Endodermal cell (in vitro differentiated cells): Measurements from ENCODE around the gene PLPP7. TPM values are rescaled to one million over a fixed set of nuclear protein-coding genes. Genes with fewer than 3 reads are reported as not detected.

Experiments used
- DNase-seq: peaks from one replicate; pipeline ENCODE4 v3.0.0-alpha.2; 2017
- H3K27ac ChIP-seq: 2 replicates; pipeline ENCODE4 v1.5.1; 2013; ENCODE audit warnings: mild to moderate bottlenecking, low read depth, low read length, moderate library complexity
- H3K27me3 ChIP-seq: 2 replicates; pipeline ENCODE4 v1.6.1; 2013; ENCODE audit warnings: mild to moderate bottlenecking, low read length, moderate library complexity; ENCODE audit not compliant: insufficient read depth, control insufficient read depth, poor library complexity, severe bottlenecking
- H3K36me3 ChIP-seq: 2 replicates; pipeline ENCODE4 v1.7.0; 2013; ENCODE audit warnings: mild to moderate bottlenecking, low read length, moderate library complexity; ENCODE audit not compliant: control insufficient read depth, insufficient read depth
- H3K4me1 ChIP-seq: one replicate; pipeline ENCODE4 v1.7.0; 2013; ENCODE audit warnings: low read length; ENCODE audit not compliant: control insufficient read depth, insufficient read depth
- H3K4me3 ChIP-seq: 2 replicates; pipeline ENCODE4 v1.5.1; 2013; ENCODE audit warnings: mild to moderate bottlenecking, low read length, moderate library complexity
- H3K9ac ChIP-seq: 2 replicates; pipeline ENCODE4 v1.6.1; 2013; ENCODE audit warnings: mild to moderate bottlenecking, low read length, moderate library complexity; ENCODE audit not compliant: poor library complexity, severe bottlenecking; ENCODE audit errors: extremely low read depth
- H3K9me3 ChIP-seq: 2 replicates; pipeline ENCODE4 v1.6.1; 2013; ENCODE audit warnings: mild to moderate bottlenecking, low read length, moderate library complexity; ENCODE audit not compliant: control insufficient read depth
- H3K27ac Mint-ChIP-seq: 2 replicates; pipeline ENCODE4 v1.8.0; 2020; ENCODE audit warnings: mixed read lengths
- H3K27me3 Mint-ChIP-seq: 2 replicates; pipeline ENCODE4 v1.8.0; 2021; ENCODE audit warnings: mild to moderate bottlenecking, mixed read lengths; ENCODE audit not compliant: insufficient read depth
- H3K36me3 Mint-ChIP-seq: 2 replicates; pipeline ENCODE4 v1.8.0; 2020; ENCODE audit warnings: low read depth, mixed read lengths
- H3K4me1 Mint-ChIP-seq: 2 replicates; pipeline ENCODE4 v1.8.0; 2020; ENCODE audit warnings: mixed read lengths
- H3K4me3 Mint-ChIP-seq: 2 replicates; pipeline ENCODE4 v1.8.0; 2020; ENCODE audit warnings: mild to moderate bottlenecking, moderate library complexity, mixed read lengths
- H3K9me3 Mint-ChIP-seq: 2 replicates; pipeline ENCODE4 v1.8.0; 2020; ENCODE audit warnings: mild to moderate bottlenecking, mixed read lengths
- WGBS, 2 experiments: methylation state at CpG; one replicate each; pipeline versions ENCODE4 v1.1.5 to v1.1.7; 2013; ENCODE audit warnings: missing lambda C conversion rate in 2 of 2, mixed read lengths in 1 of 2; ENCODE audit not compliant: insufficient coverage in 1 of 2, insufficient read length in 1 of 2; 5-methylcytosine and 5-hydroxymethylcytosine counted together
- total RNA-seq, 2 donors: library from RNA; stranded (reverse); fragmentation: NEBNext Ultra II Directional in 1 of 2; extraction: Animal tissue kit (Norgen Biotek cat#: 25700) in 1 of 2; gene quantifications; 2 replicates in 1 of 2; 3 replicates in 1 of 2; pipeline ENCODE4 v1.2.1, GENCODE V29; 2021
- TF ChIP-seq, protein P1 (sequence below): fragments of 200-600 bp; sonication (generic); conservative IDR thresholded peaks from 2 replicates; pipeline ENCODE4 v1.5.0; 2021; ENCODE audit warnings: antibody characterized with exemption, mild to moderate bottlenecking

The PLPP7 gene
- total RNA-seq, 2 donors from 2014 or later = 4.1 to 5.6 TPM

DNA sequence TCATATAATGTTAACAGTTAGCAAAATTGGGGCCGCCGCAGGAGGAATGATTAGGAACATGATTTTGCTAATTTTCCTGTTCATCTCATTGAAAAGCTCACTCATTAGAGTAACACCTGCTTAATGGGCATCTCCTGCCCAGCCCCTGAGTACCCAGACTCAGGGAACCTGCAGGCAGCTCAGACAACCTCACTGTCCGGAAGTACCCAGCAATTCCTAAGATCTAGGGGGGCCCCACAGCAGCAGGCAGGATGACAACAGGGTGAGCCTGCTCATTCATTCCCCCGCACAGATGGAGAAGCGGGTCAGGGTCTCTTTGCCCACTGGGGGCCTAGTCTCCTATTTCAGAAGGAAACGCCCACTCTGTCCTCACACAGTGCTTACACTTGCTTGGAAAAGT lies 25.8 kb upstream of the PLPP7 start:
- no peak overlapping the region for H3K9ac ChIP-seq
- no peaks in the 10 kb centered on the region for H3K27me3 Mint-ChIP-seq
- no peak for DNase-seq
- H3K4me1 ChIP-seq = no peaks in the 10 kb centered on the region
- no peak overlapping the region for H3K4me3 Mint-ChIP-seq
- TF ChIP-seq, protein P1, sequence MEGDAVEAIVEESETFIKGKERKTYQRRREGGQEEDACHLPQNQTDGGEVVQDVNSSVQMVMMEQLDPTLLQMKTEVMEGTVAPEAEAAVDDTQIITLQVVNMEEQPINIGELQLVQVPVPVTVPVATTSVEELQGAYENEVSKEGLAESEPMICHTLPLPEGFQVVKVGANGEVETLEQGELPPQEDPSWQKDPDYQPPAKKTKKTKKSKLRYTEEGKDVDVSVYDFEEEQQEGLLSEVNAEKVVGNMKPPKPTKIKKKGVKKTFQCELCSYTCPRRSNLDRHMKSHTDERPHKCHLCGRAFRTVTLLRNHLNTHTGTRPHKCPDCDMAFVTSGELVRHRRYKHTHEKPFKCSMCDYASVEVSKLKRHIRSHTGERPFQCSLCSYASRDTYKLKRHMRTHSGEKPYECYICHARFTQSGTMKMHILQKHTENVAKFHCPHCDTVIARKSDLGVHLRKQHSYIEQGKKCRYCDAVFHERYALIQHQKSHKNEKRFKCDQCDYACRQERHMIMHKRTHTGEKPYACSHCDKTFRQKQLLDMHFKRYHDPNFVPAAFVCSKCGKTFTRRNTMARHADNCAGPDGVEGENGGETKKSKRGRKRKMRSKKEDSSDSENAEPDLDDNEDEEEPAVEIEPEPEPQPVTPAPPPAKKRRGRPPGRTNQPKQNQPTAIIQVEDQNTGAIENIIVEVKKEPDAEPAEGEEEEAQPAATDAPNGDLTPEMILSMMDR = no peak
- no peak overlapping the region for H3K27ac Mint-ChIP-seq
- WGBS, 2 experiments = 88 to 92% methylated on average over 4 to 6 of the region's 6 CpGs
- H3K4me3 ChIP-seq = no peak overlapping the region
- no peaks in the 10 kb centered on the region for H3K9me3 Mint-ChIP-seq
- no peak overlapping the region for H3K27ac ChIP-seq
- no peaks in the 10 kb centered on the region for H3K36me3 ChIP-seq
- no peaks in the 10 kb centered on the region for H3K27me3 ChIP-seq
- H3K9me3 ChIP-seq = no peaks in the 10 kb centered on the region
- H3K4me1 Mint-ChIP-seq = no peaks in the 10 kb centered on the region
- peaks cover 16% of the 10 kb centered on the region for H3K36me3 Mint-ChIP-seq

DNA sequence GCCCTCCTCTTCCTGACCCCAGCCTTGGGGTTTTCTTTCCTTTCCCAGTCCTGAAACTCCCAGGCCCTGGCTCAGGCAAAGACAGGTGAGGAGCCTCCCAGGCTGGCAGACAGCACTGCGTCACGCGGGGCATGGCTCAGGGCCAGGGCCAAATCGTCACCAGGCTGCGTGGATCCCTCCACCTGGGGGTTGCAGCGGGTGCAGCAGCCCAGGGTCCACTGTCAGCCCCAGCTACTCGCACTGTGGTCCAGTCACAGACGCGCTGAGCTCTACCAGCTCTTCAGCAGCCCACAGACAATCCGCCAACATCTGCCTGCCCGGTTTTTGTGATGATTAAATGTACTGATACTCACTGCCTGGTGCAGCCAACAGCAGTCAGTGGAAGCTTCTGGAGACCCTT lies 25.3 kb upstream of the PLPP7 start:
- no peak overlapping the region for H3K27ac ChIP-seq
- Mint-ChIP-seq H3K4me1 (peaks cover 3% of the 10 kb centered on the region), H3K36me3 (peaks cover 16% of the 10 kb centered on the region), H3K9me3 (no peaks in the 10 kb centered on the region), H3K27me3 (no peaks in the 10 kb centered on the region), H3K27ac (no peak overlapping the region), H3K4me3 (no peak overlapping the region)
- peak; percentile 56 for DNase-seq
- H3K9ac ChIP-seq = no peak overlapping the region
- H3K27me3 ChIP-seq = no peaks in the 10 kb centered on the region
- no peaks in the 10 kb centered on the region for H3K9me3 ChIP-seq
- no peaks in the 10 kb centered on the region for H3K36me3 ChIP-seq
- 90 to 94% methylated on average over 7 to 11 of the region's 11 CpGs for WGBS, 2 experiments
- TF ChIP-seq, protein P1 = peak; percentile 27
- no peaks in the 10 kb centered on the region for H3K4me1 ChIP-seq
- H3K4me3 ChIP-seq = no peak overlapping the region

DNA sequence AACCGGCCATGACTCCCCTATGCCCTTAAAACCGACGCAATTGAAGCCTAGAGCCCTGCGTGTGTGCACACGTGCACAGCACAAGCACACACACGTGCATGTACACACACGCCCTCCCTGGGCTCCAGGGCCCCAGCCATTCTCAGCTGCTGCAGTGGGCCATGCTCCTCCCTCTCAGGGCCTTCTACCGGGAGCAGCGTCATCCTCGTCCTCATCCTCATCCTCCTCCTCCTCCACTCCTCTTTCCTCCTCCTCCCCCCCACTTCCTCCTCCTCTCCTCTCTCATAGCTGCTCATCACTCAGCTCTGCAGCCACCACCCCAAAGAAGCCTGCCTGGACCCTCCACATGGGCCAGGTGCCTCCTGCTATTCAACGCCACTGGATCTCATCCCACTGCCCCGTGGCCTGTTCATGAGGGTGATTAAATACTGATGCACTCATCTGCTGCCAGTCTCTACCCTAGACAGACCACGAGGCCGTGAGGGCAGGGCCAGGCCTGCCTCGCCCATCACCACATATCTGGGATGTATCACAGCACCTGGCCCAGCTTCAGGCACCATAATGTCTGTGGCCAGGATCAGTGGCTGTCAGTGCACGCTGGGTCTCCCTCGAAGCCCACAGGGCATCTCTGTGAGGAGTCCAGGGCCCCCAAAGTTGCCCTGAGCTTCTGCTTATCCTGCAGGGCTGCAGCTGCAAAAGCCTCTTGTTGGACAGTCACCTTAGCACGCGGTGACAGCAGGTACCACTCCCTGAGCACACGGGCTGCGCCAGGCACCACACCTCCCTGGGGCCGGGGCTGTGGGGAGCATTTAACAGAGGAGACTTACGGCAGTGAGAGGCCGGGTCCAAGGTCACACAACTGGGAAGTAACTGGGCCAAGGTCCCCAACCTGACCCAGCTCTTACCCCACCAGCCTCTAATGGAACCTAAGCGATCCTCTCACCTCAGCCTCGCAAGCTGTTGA lies 23.0 kb upstream of the PLPP7 start:
- no peak overlapping the region for H3K27ac ChIP-seq
- Mint-ChIP-seq H3K4me3 (no peak overlapping the region), H3K9me3 (no peaks in the 10 kb centered on the region), H3K27ac (no peak overlapping the region), H3K4me1 (peaks cover 4% of the 10 kb centered on the region), H3K27me3 (no peaks in the 10 kb centered on the region), H3K36me3 (peaks cover 6% of the 10 kb centered on the region)
- no peaks in the 10 kb centered on the region for H3K27me3 ChIP-seq
- no peak for DNase-seq
- H3K9me3 ChIP-seq = no peaks in the 10 kb centered on the region
- H3K4me1 ChIP-seq = no peaks in the 10 kb centered on the region
- H3K36me3 ChIP-seq = no peaks in the 10 kb centered on the region
- WGBS, 2 experiments = 88 to 91% methylated on average over 15 to 26 of the region's 26 CpGs
- H3K4me3 ChIP-seq = no peak overlapping the region
- TF ChIP-seq, protein P1 = no peak
- H3K9ac ChIP-seq = no peak overlapping the region
